ENCODE data around the gene ZNF878. TPM values are rescaled to one million over a fixed set of nuclear protein-coding genes. Genes with fewer than 3 reads are reported as not detected.

ZNF878 gene

GRCh38 chr19:12015753-12016116 is 37.0 kb downstream of the ZNF878 start:
- H3K9me3 ChIP-seq (replicated peaks; ENCODE audit: low read length): peaks cover 49% of the 10 kb centered on the region
- peaks cover 53% of the 10 kb centered on the region for H3K36me3 ChIP-seq (ENCODE audit: insufficient read depth, low read length)
- H3K4me2 ChIP-seq (ENCODE audit: low read length): no peak overlapping the region
- H3K4me1 ChIP-seq (ENCODE audit: control insufficient read depth, insufficient read depth, low read length): no peaks in the 10 kb centered on the region
- H3K4me3 ChIP-seq (ENCODE audit: low read length): no peak overlapping the region
- H3K9ac ChIP-seq (ENCODE audit: low read depth, low read length): no peak overlapping the region
- H3K27me3 ChIP-seq (ENCODE audit: control insufficient read depth, insufficient read depth, low read length): no peaks in the 10 kb centered on the region

- Histone ChIP-seq H3K36me3 (ENCODE audit: insufficient read depth, low read length) (peaks cover 53% of the 10 kb centered on the region), H3K9me3 (replicated peaks; ENCODE audit: low read length) (peaks cover 49% of the 10 kb centered on the region), H3K9ac (ENCODE audit: low read depth, low read length) (no peak overlapping the region), H3K4me1 (ENCODE audit: control insufficient read depth, insufficient read depth, low read length) (no peaks in the 10 kb centered on the region), H3K4me2 (ENCODE audit: low read length) (no peak overlapping the region), H3K27me3 (ENCODE audit: control insufficient read depth, insufficient read depth, low read length) (no peaks in the 10 kb centered on the region), H3K4me3 (ENCODE audit: low read length) (no peak overlapping the region)
These were observed 37.6 kb downstream of the ZNF878 start for GRCh38 chr19:12015015-12015752.

GRCh38 chr19:12000152-12000981 is 52.4 kb downstream of the ZNF878 start:
- no peak overlapping the region for H3K9ac ChIP-seq (ENCODE audit: low read depth, low read length)
- no peaks in the 10 kb centered on the region for H3K27me3 ChIP-seq (ENCODE audit: control insufficient read depth, insufficient read depth, low read length)
- no peak overlapping the region for H3K4me2 ChIP-seq (ENCODE audit: low read length)
- no peaks in the 10 kb centered on the region for H3K4me1 ChIP-seq (ENCODE audit: control insufficient read depth, insufficient read depth, low read length)
- H3K4me3 ChIP-seq (ENCODE audit: low read length): no peak overlapping the region
- no peaks in the 10 kb centered on the region for H3K9me3 ChIP-seq (replicated peaks; ENCODE audit: low read length)
- H3K36me3 ChIP-seq (ENCODE audit: insufficient read depth, low read length): peaks cover 6% of the 10 kb centered on the region

GRCh38 chr19:11995174-11995573 is 57.6 kb downstream of the ZNF878 start:
- peaks cover 7% of the 10 kb centered on the region for H3K4me1 ChIP-seq (ENCODE audit: control insufficient read depth, insufficient read depth, low read length)
- H3K4me2 ChIP-seq (ENCODE audit: low read length): no peak overlapping the region
- no peak overlapping the region for H3K9ac ChIP-seq (ENCODE audit: low read depth, low read length)
- no peak overlapping the region for H3K4me3 ChIP-seq (ENCODE audit: low read length)
- no peaks in the 10 kb centered on the region for H3K27me3 ChIP-seq (ENCODE audit: control insufficient read depth, insufficient read depth, low read length)
- peaks cover 7% of the 10 kb centered on the region for H3K36me3 ChIP-seq (ENCODE audit: insufficient read depth, low read length)
- H3K9me3 ChIP-seq (replicated peaks; ENCODE audit: low read length): no peaks in the 10 kb centered on the region

Small RNAs within 50 kb of the gene (small RNA-seq; reads per million reads assigned to genes)
- gene RF00019 (not detected), gene RNA5SP464 (not detected), gene RNA5SP465 (not detected), gene RNA5SP466 (not detected)

Data from skeletal muscle satellite cell (primary cell).